ENCODE measurements around the gene MCRIP1. TPM values are rescaled to one million over a fixed set of nuclear protein-coding genes. Genes with fewer than 3 reads are reported as not detected.
A peak's percentile ranks its signal among the peaks of the same experiment; 100 is the strongest.

MCRIP1 gene
- total RNA-seq, 1 experiment from 2014 or later, result 35.6 TPM

DNA sequence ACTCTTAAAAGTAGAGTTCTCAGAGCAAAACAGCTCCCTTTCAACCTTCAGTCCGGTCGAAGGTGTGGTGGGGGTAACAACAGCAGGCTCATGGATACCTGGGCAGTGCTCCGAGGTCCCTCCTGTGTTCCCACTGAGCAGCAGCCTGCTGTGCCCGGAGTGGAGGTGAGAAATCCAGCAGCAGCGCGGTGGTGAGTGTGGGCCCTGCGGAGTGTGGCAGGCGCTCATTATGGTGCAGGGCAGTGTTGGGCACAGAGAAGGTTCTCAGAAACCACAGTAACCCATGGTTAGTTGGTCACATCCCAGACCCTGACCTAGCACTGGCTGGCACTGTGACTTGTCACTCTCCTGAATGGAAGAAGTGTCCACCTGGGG, 32.3 kb upstream of the MCRIP1 start:
- no TSS peak for BruUV-seq (replicated peaks)
- H3K27me3 Mint-ChIP-seq (ENCODE audit: insufficient read depth, unreplicated experiment), result no peaks in the 10 kb centered on the region
- peaks cover 85% of the 10 kb centered on the region for H3K36me3 Mint-ChIP-seq (ENCODE audit: insufficient read depth, unreplicated experiment)
- ChIA-PET CTCF (interaction anchor here (0.7 kb wide), 1 partner anchor 132 kb away, joined by 3 read pairs; no protein-coding TSS in a partner anchor), POLR2A (interaction anchor here (0.6 to 1.3 kb wide), 5 partner anchors 10 to 376 kb away, joined by 3 to 4 read pairs (median 4); partner anchors contain the start of gene MCRIP1)
- peaks cover 31% of the 10 kb centered on the region for H3K4me1 Mint-ChIP-seq (ENCODE audit: insufficient read depth, unreplicated experiment)
- DNase-seq (ENCODE audit: unreplicated experiment), result no peak
- intact Hi-C loops (cut with micrococcal nuclease), result loop anchor here (10.0 kb wide), 1 partner anchor 49 kb away; the partner anchor contains the start of genes PCYT2 and SIRT7
- H3K9me3 Mint-ChIP-seq (ENCODE audit: unreplicated experiment), result no peaks in the 10 kb centered on the region
- no peak overlapping the region for H3K27ac Mint-ChIP-seq (ENCODE audit: low read depth, unreplicated experiment)
- TF ChIP-seq, protein P1, sequence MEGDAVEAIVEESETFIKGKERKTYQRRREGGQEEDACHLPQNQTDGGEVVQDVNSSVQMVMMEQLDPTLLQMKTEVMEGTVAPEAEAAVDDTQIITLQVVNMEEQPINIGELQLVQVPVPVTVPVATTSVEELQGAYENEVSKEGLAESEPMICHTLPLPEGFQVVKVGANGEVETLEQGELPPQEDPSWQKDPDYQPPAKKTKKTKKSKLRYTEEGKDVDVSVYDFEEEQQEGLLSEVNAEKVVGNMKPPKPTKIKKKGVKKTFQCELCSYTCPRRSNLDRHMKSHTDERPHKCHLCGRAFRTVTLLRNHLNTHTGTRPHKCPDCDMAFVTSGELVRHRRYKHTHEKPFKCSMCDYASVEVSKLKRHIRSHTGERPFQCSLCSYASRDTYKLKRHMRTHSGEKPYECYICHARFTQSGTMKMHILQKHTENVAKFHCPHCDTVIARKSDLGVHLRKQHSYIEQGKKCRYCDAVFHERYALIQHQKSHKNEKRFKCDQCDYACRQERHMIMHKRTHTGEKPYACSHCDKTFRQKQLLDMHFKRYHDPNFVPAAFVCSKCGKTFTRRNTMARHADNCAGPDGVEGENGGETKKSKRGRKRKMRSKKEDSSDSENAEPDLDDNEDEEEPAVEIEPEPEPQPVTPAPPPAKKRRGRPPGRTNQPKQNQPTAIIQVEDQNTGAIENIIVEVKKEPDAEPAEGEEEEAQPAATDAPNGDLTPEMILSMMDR (IDR thresholded peaks at IDR 0.05; ENCODE audit: unreplicated experiment), result no peak
- no peak overlapping the region for H3K4me3 Mint-ChIP-seq (ENCODE audit: unreplicated experiment)

DNA sequence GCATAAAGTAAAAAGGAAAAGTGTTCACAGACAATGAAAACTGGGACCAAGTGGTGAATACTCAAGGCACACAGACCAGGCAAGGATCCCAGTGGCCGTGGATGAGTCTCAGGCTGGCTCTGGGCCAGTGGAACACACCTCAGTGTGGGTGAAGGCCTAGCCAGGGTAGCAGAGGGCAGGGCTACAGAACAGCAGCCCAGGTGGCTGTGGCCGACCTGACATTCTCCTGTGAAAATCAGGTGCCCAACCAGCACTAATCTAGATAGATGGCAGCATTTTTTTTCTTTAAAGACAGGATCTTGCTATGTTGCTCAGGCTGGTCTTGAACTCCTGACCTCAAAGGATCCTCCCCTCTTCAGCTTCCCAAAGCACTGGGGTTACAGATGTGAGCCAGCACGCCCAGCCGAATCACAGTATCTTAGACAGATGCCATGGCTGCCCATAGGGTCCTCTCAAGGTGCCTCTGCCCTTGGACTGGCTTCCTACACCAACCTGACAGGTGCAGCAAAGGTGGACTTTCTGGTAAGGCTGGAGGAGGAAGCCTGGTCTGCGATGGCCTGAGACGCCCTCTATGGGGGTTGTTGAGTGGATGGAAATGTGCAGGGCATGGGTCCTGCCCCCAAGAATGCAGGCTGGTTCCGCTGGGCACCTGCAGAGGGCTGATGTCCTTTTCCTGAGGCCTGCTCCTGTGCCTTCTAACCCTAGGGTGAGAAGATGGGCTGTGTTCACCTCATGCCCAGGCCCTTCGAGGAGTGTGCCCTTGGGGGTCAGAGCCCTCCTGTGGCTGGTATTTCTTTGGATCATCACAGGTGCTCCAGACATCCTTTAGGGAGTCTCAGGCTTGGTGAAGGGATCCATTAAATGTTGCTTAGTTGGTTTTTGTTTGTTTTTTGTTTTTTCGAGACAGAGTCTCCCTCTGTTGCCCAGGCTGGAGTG, 31.0 kb upstream of the MCRIP1 start:
- Mint-ChIP-seq H3K9me3 (ENCODE audit: unreplicated experiment) (no peaks in the 10 kb centered on the region), H3K27ac (ENCODE audit: low read depth, unreplicated experiment) (peak overlapping the region; percentile 63), H3K4me3 (ENCODE audit: unreplicated experiment) (peak overlapping the region; percentile 89), H3K27me3 (ENCODE audit: insufficient read depth, unreplicated experiment) (no peaks in the 10 kb centered on the region), H3K4me1 (ENCODE audit: insufficient read depth, unreplicated experiment) (peaks cover 30% of the 10 kb centered on the region), H3K36me3 (ENCODE audit: insufficient read depth, unreplicated experiment) (peaks cover 82% of the 10 kb centered on the region)
- no TSS peak for BruUV-seq (replicated peaks)
- ChIA-PET CTCF (interaction anchor here (0.6 to 0.7 kb wide), 2 partner anchors 60 to 159 kb away, joined by 3 to 6 read pairs; no protein-coding TSS in a partner anchor), POLR2A (interaction anchor here (0.7 to 1.7 kb wide), 8 partner anchors 21 to 181 kb away, joined by 3 to 4 read pairs (median 3); partner anchors contain the start of genes ARL16, HGS and MCRIP1)
- intact Hi-C loops (cut with micrococcal nuclease), result loop anchor here (10.0 kb wide), 1 partner anchor 51 kb away; the partner anchor contains the start of genes PCYT2 and SIRT7
- no peak for DNase-seq (ENCODE audit: unreplicated experiment)
- TF ChIP-seq, protein P1 (IDR thresholded peaks at IDR 0.05; ENCODE audit: unreplicated experiment), result peak; percentile 11

DNA sequence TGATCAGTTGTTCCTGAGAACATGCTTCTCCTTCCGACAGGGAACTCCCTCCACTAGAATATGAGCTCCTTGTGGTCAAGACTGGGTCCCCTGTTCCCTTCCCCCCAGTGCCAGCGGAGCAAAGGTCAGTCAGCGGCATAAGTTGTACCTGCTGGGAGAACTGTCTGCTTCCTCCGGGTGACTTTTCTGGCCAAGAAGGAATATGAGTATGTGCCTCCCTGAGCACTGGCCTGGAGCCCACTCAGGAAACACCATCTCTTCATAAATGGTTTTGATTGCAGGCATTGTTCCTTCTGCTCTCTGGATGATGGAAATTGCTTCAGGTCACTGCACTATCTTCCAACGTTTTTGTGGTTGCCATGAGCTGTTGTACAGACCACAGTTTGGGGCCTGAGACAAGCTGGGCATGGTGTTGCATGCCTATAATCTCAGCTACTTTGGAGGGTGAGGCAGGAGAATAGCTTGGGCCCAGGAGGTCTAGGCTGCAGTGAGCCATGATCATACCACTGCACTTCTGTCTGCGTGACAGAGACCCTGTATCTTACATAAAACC, 30.1 kb upstream of the MCRIP1 start:
- Mint-ChIP-seq H3K9me3 (ENCODE audit: unreplicated experiment) (no peaks in the 10 kb centered on the region), H3K4me1 (ENCODE audit: insufficient read depth, unreplicated experiment) (peaks cover 23% of the 10 kb centered on the region), H3K27ac (ENCODE audit: low read depth, unreplicated experiment) (peak overlapping the region; percentile 63), H3K36me3 (ENCODE audit: insufficient read depth, unreplicated experiment) (peaks cover 82% of the 10 kb centered on the region), H3K4me3 (ENCODE audit: unreplicated experiment) (peak overlapping the region; percentile 89), H3K27me3 (ENCODE audit: insufficient read depth, unreplicated experiment) (no peaks in the 10 kb centered on the region)
- intact Hi-C loops (cut with micrococcal nuclease), result loop anchor here (10.0 kb wide), 1 partner anchor 52 kb away; the partner anchor contains the start of genes PCYT2 and SIRT7
- POLR2A ChIA-PET, result interaction anchor here (0.7 to 1.7 kb wide), 8 partner anchors 22 to 188 kb away, joined by 3 to 5 read pairs (median 3); partner anchors contain the start of genes ARL16, HGS and MCRIP1
- CTCF ChIA-PET, result interaction anchor here (0.7 kb wide), 1 partner anchor 31 kb away, joined by 5 read pairs; no protein-coding TSS in a partner anchor
- TF ChIP-seq, protein P1 (IDR thresholded peaks at IDR 0.05; ENCODE audit: unreplicated experiment), result no peak
- no TSS peak for BruUV-seq (replicated peaks)
- no peak for DNase-seq (ENCODE audit: unreplicated experiment)

Measured in MCF 10A (cell line).